ENCODE measurements around the gene CFAP45. TPM values are rescaled to one million over a fixed set of nuclear protein-coding genes. Genes with fewer than 3 reads are reported as not detected.

CFAP45 gene
- total RNA-seq, 4 donors from 2014 or later: 0.48 to 0.95 TPM; not detected in 2

DNA sequence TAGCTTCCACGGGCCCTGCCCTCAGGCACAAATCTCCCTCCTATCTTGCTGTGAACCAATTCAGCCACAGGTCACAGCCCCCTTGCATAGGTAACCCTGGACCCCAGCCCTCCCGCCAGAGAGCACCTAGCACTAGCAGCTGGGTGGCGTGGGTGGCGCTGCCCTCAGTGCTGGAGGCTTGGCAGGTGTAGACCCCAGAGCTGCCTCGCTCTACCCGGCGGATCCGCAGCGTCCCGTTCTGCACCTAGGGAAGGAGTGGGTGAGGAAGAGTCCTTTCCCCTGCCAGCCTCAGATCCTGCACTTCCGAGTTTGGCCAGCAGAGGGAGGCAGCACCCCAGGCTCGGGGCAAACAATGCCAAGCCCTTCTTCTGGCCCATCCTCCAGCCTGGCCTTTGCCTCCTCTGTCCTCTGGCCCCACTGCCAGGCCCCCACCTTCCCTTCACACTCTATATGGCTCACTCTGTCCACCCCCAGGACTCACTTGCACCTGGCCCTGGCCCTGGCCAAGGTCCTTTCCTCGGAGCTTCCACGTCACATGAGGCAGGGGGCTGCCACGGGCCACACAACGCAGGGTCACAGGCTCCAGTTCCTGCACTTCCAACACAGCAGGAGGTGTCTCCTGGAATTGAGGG, 36.4 kb upstream of the CFAP45 start:
- Histone ChIP-seq H3K9me3 (no peaks in the 10 kb centered on the region), H3K27ac (peak overlapping the region in 2 of 4 donors; percentile 0 to 18), H3K27me3 (peaks cover 0 to 12% (median 0%) of the 10 kb centered on the region in 4 donors), H3K4me3 (no peak overlapping the region), H3K36me3 (peaks cover 0 to 8% (median 0%) of the 10 kb centered on the region in 3 donors), H3K4me1 (peaks cover 35 to 86% (median 38%) of the 10 kb centered on the region in 3 donors)
- intact Hi-C loops (cut with DNase I): loop anchor here (2.0 to 10.0 kb wide), 2 partner anchors 68 to 148 kb away; partner anchors contain the start of gene KCNJ9
- 43 to 51% methylated on average over 7 to 9 of the region's 16 CpGs for WGBS, 2 donors
- no peak for TF ChIP-seq POLR2A (IDR thresholded peaks at IDR 0.05)
- TF ChIP-seq, protein P1, sequence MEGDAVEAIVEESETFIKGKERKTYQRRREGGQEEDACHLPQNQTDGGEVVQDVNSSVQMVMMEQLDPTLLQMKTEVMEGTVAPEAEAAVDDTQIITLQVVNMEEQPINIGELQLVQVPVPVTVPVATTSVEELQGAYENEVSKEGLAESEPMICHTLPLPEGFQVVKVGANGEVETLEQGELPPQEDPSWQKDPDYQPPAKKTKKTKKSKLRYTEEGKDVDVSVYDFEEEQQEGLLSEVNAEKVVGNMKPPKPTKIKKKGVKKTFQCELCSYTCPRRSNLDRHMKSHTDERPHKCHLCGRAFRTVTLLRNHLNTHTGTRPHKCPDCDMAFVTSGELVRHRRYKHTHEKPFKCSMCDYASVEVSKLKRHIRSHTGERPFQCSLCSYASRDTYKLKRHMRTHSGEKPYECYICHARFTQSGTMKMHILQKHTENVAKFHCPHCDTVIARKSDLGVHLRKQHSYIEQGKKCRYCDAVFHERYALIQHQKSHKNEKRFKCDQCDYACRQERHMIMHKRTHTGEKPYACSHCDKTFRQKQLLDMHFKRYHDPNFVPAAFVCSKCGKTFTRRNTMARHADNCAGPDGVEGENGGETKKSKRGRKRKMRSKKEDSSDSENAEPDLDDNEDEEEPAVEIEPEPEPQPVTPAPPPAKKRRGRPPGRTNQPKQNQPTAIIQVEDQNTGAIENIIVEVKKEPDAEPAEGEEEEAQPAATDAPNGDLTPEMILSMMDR (IDR thresholded peaks at IDR 0.05): peak; percentile 97 to 100 (median 98)
- no peak for DNase-seq

DNA sequence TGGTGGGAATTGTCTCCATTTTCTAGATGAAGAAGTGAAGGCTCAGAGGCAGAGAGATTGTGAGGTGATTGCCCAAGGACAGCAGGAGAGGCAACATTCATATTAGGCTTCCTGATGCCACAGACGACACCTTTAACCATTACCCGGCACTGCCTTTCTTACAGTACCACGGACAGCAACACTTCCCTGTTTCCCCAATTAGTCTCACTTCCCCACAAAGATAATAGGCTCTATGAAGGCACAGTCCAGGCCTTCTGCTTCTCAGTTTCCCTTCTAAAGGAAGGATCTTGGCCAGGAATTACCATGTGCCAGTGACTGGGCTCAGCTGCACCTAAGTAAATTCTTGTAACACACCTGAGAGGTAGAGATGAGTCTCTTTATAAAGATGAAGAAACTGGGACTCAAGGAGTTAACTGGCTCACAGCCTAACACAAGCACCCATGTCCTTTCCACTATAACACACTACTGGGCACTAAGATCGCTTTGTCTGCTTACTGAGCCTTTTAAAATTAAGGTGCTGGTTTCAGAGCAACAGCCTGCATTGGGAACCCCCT, 35.8 kb upstream of the CFAP45 start:
- intact Hi-C loops (cut with DNase I): loop anchor here (2.0 to 10.0 kb wide), 2 partner anchors 69 to 149 kb away; partner anchors contain the start of gene KCNJ9
- TF ChIP-seq, protein P1 (IDR thresholded peaks at IDR 0.05): no peak
- no peak for TF ChIP-seq POLR2A (IDR thresholded peaks at IDR 0.05)
- peaks cover 35 to 82% (median 38%) of the 10 kb centered on the region in 3 donors for H3K4me1 ChIP-seq
- no peaks in the 10 kb centered on the region for H3K9me3 ChIP-seq
- H3K27ac ChIP-seq: no peak overlapping the region
- no peak overlapping the region for H3K4me3 ChIP-seq
- peaks cover 0 to 9% (median 0%) of the 10 kb centered on the region in 4 donors for H3K27me3 ChIP-seq
- peaks cover 0 to 9% (median 0%) of the 10 kb centered on the region in 3 donors for H3K36me3 ChIP-seq
- DNase-seq: no peak
- WGBS, 2 donors: 51 to 78% methylated on average over 3 to 4 of the region's 4 CpGs

DNA sequence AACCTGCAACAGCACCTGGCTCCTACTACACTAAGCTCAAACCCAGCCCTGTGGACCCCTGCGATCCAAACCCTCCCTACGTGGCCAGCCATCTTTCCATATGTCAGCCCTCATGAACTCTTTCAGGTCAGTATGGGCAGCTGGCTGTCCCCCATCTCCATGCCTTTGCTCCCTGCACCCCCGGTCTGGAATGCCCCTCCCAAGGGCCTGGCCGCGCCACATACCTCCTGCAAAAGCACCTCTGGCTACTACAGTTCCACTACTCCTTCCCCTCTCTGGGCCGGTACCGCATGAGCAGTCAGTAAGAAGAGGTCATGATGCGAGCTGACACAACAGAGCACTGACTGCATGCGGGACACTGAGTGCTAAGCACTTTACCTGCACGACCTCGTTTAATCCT, 35.3 kb upstream of the CFAP45 start:
- no peak overlapping the region for H3K27ac ChIP-seq
- H3K9me3 ChIP-seq: no peaks in the 10 kb centered on the region
- H3K36me3 ChIP-seq: peaks cover 0 to 9% (median 0%) of the 10 kb centered on the region in 3 donors
- DNase-seq: no peak
- peaks cover 0 to 9% (median 0%) of the 10 kb centered on the region in 4 donors for H3K27me3 ChIP-seq
- no peak overlapping the region for H3K4me3 ChIP-seq
- TF ChIP-seq, protein P1 (IDR thresholded peaks at IDR 0.05): no peak
- TF ChIP-seq POLR2A (IDR thresholded peaks at IDR 0.05): no peak
- peaks cover 30 to 77% (median 38%) of the 10 kb centered on the region in 3 donors for H3K4me1 ChIP-seq
- intact Hi-C loops (cut with DNase I): loop anchor here (10.0 kb wide), 1 partner anchor 149 kb away; the partner anchor contains the start of gene KCNJ9
- 77 to 81% methylated on average over 6 to 10 of the region's 11 CpGs for WGBS, 2 donors

DNA sequence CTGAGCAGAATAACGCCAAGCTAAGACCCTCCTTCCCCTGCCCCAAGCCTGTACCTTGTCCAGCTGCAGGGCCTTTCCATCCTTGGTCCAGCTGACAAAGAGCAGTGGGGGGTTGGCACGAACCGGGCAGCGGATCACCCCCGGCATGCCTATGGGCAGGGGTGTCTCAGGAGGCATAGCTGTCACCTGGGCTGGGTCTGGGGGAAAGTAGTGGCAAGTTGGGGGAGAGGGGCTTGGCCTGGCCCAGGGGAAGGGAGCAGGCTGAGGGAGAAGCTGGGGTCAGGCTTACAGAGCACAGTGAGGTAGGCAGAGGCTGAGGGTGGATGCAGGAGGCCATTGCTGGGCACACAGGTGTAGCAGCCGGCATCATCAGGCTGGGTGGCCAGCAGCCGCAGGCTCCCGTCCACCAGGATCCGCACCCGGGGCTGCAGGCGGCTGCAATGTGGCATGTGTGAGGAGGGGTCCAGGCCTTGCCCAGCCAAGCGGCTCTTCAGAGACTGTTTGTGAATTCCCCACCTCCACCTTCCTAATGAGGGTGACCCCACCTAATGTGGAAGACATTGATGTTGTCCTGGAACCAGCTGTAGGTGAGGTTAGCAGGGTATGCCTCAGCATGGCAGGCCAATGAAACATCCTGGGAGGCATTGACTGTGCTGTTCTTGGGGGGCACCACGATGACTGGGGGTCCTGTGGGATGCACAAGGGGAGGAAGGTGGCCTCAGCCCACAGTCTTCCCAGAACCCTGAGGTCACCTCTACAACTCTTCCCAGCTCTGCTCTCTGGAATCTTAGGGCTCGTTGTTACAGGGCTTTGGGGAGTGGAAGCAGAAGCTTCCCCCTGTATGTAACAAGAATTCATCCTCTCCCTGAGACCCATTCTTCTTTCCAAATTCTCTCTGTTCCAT, 34.4 kb upstream of the CFAP45 start:
- Histone ChIP-seq H3K36me3 (peaks cover 0 to 18% (median 0%) of the 10 kb centered on the region in 3 donors), H3K4me1 (peaks cover 26 to 73% (median 31%) of the 10 kb centered on the region in 3 donors), H3K4me3 (no peak overlapping the region), H3K27me3 (peaks cover 0 to 9% (median 0%) of the 10 kb centered on the region in 4 donors), H3K9me3 (no peaks in the 10 kb centered on the region), H3K27ac (no peak overlapping the region)
- DNase-seq: no peak
- 74 to 89% methylated on average over 3 to 10 of the region's 14 CpGs for WGBS, 2 donors
- intact Hi-C loops (cut with DNase I): loop anchor here (10.0 kb wide), 1 partner anchor 150 kb away; the partner anchor contains the start of gene KCNJ9
- no peak for TF ChIP-seq POLR2A (IDR thresholded peaks at IDR 0.05)
- TF ChIP-seq, protein P1 (IDR thresholded peaks at IDR 0.05): no peak
